ENCODE data around the gene UBXN7.
A peak's percentile ranks its signal among the peaks of the same experiment; 100 is the strongest.
"Not testable (repeated sequence)": the region's sequence is repeated elsewhere in the genome, so short reads cannot be mapped to it uniquely, and the experiment has no call there.

Gene UBXN7

DNA sequence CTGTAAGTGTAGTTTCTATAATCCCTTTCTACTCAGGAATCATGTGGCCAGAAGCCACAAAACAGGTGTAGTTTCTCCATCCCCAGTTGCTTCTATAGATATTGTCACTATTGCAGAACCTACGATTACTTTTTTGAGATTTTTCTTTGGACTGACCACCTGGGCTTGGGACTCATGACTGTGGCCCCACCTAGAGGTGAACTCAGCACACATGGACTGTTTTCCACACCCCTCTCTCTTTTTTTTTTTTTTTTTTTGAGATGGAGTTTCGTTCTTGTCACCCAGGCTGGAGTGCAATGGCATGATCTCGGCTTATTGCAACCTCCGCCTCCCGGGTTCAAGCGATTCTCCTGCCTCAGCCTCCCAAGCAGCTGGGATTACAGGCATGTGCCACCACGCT, 13.2 kb upstream of the UBXN7 start:
- not testable (repeated sequence) for H3K9me3 ChIP-seq (ENCODE audit: control insufficient read depth, low read length); H3K36me3 ChIP-seq (ENCODE audit: control insufficient read depth, insufficient read depth, low read length, severe bottlenecking); H3K4me1 ChIP-seq (ENCODE audit: control insufficient read depth, insufficient read depth, low read length); DNase-seq (ENCODE audit: low read depth); H3K9ac ChIP-seq (ENCODE audit: low read length); H3K27me3 ChIP-seq (replicated peaks; ENCODE audit: control insufficient read depth, insufficient read depth, low read length); H3K4me3 ChIP-seq (ENCODE audit: low read length)

DNA sequence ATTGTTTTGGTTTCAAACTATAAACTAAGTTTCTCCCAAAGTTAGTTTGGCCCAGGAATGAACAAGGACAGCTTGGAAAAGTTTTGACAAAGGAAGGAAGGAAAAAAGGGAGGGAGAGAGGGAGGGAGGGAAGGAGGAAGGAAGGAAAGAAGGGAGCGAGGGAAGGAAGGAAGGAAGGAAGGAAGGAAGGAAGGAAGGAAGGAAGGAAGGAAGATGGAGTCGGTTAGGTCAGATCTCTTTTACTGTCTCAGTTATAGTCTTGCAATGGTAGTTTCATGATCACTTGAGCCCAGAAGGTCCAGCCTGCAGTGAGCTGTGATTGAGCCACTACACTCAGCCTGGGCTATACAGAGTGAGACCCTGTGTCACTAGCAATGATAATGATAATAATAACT, 12.3 kb upstream of the UBXN7 start:
- H3K9me3 ChIP-seq (ENCODE audit: control insufficient read depth, low read length), result no peaks in the 10 kb centered on the region
- H3K27me3 ChIP-seq (replicated peaks; ENCODE audit: control insufficient read depth, insufficient read depth, low read length), result no peaks in the 10 kb centered on the region
- no peak for DNase-seq (ENCODE audit: low read depth)
- no peak overlapping the region for H3K4me3 ChIP-seq (ENCODE audit: low read length)
- no peak overlapping the region for H3K9ac ChIP-seq (ENCODE audit: low read length)
- peaks cover 14% of the 10 kb centered on the region for H3K4me1 ChIP-seq (ENCODE audit: control insufficient read depth, insufficient read depth, low read length)
- H3K36me3 ChIP-seq (ENCODE audit: control insufficient read depth, insufficient read depth, low read length, severe bottlenecking), result no peaks in the 10 kb centered on the region

DNA sequence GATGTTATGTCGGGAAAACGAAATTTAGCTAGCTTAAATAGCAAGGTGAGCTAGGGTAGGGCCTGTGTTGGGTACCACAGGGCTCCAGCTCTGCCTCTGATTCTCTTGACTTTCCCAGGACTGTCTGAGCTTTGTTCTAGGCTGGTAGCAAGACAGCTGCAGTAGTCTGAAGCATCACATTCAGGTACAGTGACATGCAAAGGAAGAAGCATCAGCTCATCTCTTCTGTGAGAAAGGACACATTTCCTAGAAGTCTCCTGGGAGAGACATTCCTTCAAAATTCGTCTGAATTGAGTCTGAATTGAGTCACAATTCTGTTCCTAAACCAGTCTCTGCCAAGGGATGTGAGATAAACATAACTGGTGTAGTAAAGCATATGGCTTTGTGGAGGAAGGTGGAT, 8.5 kb upstream of the UBXN7 start:
- no peak overlapping the region for H3K9ac ChIP-seq (ENCODE audit: low read length)
- no peak overlapping the region for H3K4me3 ChIP-seq (ENCODE audit: low read length)
- no peak for DNase-seq (ENCODE audit: low read depth)
- no peaks in the 10 kb centered on the region for H3K36me3 ChIP-seq (ENCODE audit: control insufficient read depth, insufficient read depth, low read length, severe bottlenecking)
- H3K27me3 ChIP-seq (replicated peaks; ENCODE audit: control insufficient read depth, insufficient read depth, low read length), result no peaks in the 10 kb centered on the region
- H3K9me3 ChIP-seq (ENCODE audit: control insufficient read depth, low read length), result no peaks in the 10 kb centered on the region
- H3K4me1 ChIP-seq (ENCODE audit: control insufficient read depth, insufficient read depth, low read length), result peaks cover 14% of the 10 kb centered on the region

GRCh38 chr3:196440041-196440537, 7.9 kb upstream of the UBXN7 start:
- Histone ChIP-seq H3K27me3 (replicated peaks; ENCODE audit: control insufficient read depth, insufficient read depth, low read length) (no peaks in the 10 kb centered on the region), H3K36me3 (ENCODE audit: control insufficient read depth, insufficient read depth, low read length, severe bottlenecking) (no peaks in the 10 kb centered on the region), H3K9me3 (ENCODE audit: control insufficient read depth, low read length) (no peaks in the 10 kb centered on the region), H3K9ac (ENCODE audit: low read length) (no peak overlapping the region), H3K4me3 (ENCODE audit: low read length) (no peak overlapping the region), H3K4me1 (ENCODE audit: control insufficient read depth, insufficient read depth, low read length) (peaks cover 14% of the 10 kb centered on the region)
- DNase-seq (ENCODE audit: low read depth), result peak; percentile 79

DNA sequence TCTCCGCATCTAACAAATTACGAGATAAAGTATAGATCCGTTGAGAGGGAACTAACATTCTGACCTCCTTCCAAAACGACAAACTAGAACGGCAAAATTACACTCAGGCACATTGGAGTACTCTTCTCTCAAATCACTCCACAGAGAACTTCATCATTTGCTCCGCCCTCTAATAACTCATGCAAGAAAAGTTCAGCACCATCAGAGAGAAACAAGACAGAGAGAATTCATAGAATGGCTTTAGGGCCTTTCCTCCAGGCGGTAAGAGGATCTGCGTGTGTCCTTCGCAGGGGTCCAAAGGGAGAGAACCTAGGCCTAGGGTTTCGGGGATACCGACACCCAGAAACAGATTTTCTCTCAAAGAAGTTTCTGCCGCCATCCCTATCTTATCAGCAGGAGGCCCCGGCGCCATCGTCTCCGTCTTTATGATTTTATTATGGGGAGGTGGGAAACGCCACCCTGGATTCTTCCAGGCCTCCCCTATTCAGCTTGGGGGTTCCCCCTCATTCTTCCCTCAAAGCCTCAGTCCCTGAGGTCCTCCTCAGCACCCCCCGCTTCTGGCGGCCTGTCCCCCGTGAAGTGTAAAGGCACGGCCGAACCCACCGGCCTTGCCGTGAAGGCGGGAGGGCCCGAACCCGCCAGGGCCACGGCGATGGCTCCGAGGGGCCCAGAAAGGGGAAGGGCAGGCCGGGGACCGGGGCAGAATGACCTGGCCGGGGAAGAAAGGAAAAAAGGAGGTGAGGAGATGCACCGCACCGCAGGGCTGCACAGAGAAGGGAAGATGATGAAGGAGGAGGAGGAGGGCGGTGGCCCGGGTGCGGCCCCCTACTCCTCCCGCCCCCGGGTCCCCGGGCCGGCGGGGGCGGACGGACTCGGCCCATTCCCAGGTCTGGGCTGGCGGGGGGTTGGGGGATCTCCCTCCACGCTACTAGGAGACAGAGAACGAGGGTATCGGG, 768 bp downstream of the UBXN7 start:
- Histone ChIP-seq H3K27me3 (replicated peaks; ENCODE audit: control insufficient read depth, insufficient read depth, low read length) (no peaks in the 10 kb centered on the region), H3K9me3 (ENCODE audit: control insufficient read depth, low read length) (no peaks in the 10 kb centered on the region), H3K4me3 (ENCODE audit: low read length) (peak overlapping the region; percentile 86), H3K36me3 (ENCODE audit: control insufficient read depth, insufficient read depth, low read length, severe bottlenecking) (no peaks in the 10 kb centered on the region), H3K9ac (ENCODE audit: low read length) (peak overlapping the region; percentile 99), H3K4me1 (ENCODE audit: control insufficient read depth, insufficient read depth, low read length) (peaks cover 6% of the 10 kb centered on the region)
- DNase-seq (ENCODE audit: low read depth), result peak; percentile 80

DNA sequence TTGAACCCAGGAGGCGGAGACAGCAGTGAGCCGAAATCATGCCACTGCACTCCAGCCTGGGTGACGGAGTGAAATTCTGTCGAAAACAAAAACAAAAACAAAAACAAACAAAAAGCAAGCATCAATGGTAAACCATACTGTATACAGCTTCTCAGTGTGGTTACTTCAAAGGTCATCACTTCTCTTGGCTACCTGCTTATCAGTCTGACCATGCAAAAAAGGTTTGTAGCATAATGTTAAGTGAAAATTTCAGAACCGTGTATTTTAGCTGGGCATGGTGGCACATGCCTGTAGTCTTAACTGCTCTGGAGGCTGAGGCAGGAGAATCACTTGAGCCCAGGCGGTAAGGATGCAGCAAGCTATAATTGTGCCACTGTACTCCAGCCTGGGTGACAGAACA, 4.2 kb downstream of the UBXN7 start:
- H3K4me1 ChIP-seq (ENCODE audit: control insufficient read depth, insufficient read depth, low read length), result peaks cover 6% of the 10 kb centered on the region
- H3K27me3 ChIP-seq (replicated peaks; ENCODE audit: control insufficient read depth, insufficient read depth, low read length), result no peaks in the 10 kb centered on the region
- no peak overlapping the region for H3K4me3 ChIP-seq (ENCODE audit: low read length)
- H3K36me3 ChIP-seq (ENCODE audit: control insufficient read depth, insufficient read depth, low read length, severe bottlenecking), result peaks cover 3% of the 10 kb centered on the region
- no peak overlapping the region for H3K9ac ChIP-seq (ENCODE audit: low read length)
- DNase-seq (ENCODE audit: low read depth), result no peak
- H3K9me3 ChIP-seq (ENCODE audit: control insufficient read depth, low read length), result no peaks in the 10 kb centered on the region

DNA sequence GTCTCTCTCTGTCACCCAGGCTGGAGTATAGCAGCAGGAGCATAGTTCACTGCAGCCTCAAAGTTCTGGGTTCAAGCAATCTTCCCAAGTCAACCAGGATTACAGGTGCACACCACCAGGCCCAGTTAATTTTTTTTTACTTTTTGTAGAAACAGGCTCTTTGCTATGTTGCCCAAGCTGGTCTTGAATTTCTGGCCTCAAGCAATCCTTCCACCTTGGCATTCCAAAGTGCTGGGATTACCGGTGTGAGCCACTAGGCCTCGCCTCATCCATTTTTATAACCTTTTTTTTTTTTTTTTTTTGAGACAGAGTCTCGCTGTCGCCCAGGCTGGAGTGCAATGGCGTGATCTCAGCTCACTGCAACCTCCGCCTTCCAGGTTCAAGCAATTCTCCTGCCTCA, 7.8 kb downstream of the UBXN7 start:
- H3K36me3 ChIP-seq (ENCODE audit: control insufficient read depth, insufficient read depth, low read length, severe bottlenecking); H3K9ac ChIP-seq (ENCODE audit: low read length); H3K9me3 ChIP-seq (ENCODE audit: control insufficient read depth, low read length): not testable (repeated sequence)

DNA sequence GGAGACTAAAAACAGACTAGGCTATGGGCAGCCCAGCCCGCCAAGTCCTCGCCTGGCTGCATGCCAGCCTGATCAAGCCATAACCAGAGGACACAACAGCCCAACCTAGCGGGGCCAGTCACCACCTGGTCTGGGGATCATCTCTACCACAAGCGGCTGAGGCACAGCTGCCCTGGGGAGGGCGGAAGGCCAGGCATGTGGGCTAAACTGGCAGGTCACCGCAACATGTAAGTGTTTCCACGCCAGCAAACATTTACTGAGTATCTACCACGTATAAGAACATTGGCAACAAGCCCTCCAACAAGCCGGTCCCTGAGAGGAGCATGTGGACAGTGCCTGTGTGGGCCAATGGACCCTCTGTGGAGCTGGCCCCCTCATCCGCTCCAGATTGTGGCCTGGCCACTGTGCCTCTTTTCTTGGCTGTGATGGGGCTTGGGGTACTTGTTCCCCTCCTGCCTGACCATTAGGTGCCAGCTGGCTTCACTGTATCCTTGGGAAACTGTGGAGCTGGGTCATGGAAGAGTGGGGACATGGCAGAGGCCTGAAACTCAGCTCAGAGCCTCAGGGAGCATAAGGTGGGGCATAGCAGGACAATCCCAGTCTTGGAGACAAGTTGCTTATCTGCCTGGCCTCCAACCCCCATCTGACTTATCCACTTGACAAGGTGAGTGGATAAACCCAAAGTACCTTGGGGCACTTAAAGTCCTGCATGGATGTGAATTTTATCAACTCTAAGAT, 9.0 kb downstream of the UBXN7 start:
- no peaks in the 10 kb centered on the region for H3K27me3 ChIP-seq (replicated peaks; ENCODE audit: control insufficient read depth, insufficient read depth, low read length)
- no peak overlapping the region for H3K4me3 ChIP-seq (ENCODE audit: low read length)
- H3K36me3 ChIP-seq (ENCODE audit: control insufficient read depth, insufficient read depth, low read length, severe bottlenecking), result peaks cover 3% of the 10 kb centered on the region
- H3K9me3 ChIP-seq (ENCODE audit: control insufficient read depth, low read length), result no peaks in the 10 kb centered on the region
- no peaks in the 10 kb centered on the region for H3K4me1 ChIP-seq (ENCODE audit: control insufficient read depth, insufficient read depth, low read length)
- no peak for DNase-seq (ENCODE audit: low read depth)
- H3K9ac ChIP-seq (ENCODE audit: low read length), result no peak overlapping the region

More for the DNA sequence above, 7.8 kb downstream of the UBXN7 start:
- H3K27me3 ChIP-seq (replicated peaks; ENCODE audit: control insufficient read depth, insufficient read depth, low read length); H3K4me3 ChIP-seq (ENCODE audit: low read length); DNase-seq (ENCODE audit: low read depth); H3K4me1 ChIP-seq (ENCODE audit: control insufficient read depth, insufficient read depth, low read length): not testable (repeated sequence)

DNA sequence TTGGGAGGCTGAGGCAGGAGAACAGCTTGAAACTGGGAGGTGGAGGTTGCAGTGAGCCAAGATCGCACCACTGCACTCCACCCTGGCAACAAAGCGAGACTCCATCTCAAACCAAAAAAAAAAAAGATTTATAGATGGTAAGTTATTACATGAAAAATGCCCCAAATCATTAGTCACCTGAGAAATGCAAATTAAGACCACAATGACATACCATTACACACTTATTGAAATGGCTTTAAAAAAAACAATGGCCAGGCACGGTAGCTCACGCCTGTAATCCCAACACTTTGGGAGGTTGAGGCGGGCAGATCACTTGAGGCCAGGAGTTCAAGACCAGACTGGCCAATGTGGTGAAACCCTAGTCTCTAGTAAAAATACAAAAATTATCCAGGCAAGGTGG, 10.6 kb downstream of the UBXN7 start:
- not testable (repeated sequence) for H3K9me3 ChIP-seq (ENCODE audit: control insufficient read depth, low read length); H3K27me3 ChIP-seq (replicated peaks; ENCODE audit: control insufficient read depth, insufficient read depth, low read length); H3K9ac ChIP-seq (ENCODE audit: low read length); DNase-seq (ENCODE audit: low read depth); H3K36me3 ChIP-seq (ENCODE audit: control insufficient read depth, insufficient read depth, low read length, severe bottlenecking); H3K4me3 ChIP-seq (ENCODE audit: low read length); H3K4me1 ChIP-seq (ENCODE audit: control insufficient read depth, insufficient read depth, low read length)

DNA sequence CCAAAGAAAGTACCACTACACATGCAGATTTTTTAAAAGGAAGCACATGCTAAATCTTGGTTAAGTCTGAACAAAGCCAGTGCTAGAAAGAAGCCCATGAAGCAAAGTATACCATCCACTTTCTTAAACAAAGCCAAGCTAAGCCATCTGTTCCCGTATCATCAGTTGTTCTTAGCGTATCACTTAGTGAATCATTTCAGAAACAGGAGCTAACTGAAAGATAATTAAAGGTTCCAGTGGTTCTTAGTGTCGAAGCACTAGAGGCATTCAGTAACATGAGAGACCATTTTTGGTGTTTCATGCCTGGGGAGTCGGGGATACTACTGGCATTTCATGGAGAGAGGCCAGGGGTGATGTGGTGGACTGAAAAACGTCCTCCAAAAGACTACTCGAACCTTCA, 12.8 kb downstream of the UBXN7 start:
- H3K4me3 ChIP-seq (ENCODE audit: low read length), result no peak overlapping the region
- no peaks in the 10 kb centered on the region for H3K36me3 ChIP-seq (ENCODE audit: control insufficient read depth, insufficient read depth, low read length, severe bottlenecking)
- H3K4me1 ChIP-seq (ENCODE audit: control insufficient read depth, insufficient read depth, low read length), result peaks cover 6% of the 10 kb centered on the region
- no peaks in the 10 kb centered on the region for H3K27me3 ChIP-seq (replicated peaks; ENCODE audit: control insufficient read depth, insufficient read depth, low read length)
- H3K9ac ChIP-seq (ENCODE audit: low read length), result no peak overlapping the region
- no peak for DNase-seq (ENCODE audit: low read depth)
- no peaks in the 10 kb centered on the region for H3K9me3 ChIP-seq (ENCODE audit: control insufficient read depth, low read length)

DNA sequence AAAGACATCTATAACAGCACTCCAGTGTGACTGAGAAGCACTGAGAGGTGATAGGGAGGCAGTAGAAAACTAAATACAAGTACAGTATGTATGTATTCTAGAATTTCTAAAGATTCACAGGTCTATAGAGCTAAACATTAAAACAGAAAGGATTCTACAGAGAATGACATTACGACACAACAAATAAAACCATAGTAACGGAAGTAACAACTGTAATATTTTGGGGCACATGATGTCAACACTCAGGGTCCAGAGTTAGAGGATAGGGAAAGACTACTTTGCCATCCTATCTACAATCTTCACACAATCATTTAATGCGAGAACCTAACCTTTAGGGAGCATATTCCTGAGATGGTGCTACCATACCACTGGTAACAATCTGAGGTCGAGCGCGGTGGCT, 13.6 kb downstream of the UBXN7 start:
- H3K36me3 ChIP-seq (ENCODE audit: control insufficient read depth, insufficient read depth, low read length, severe bottlenecking), result no peaks in the 10 kb centered on the region
- no peaks in the 10 kb centered on the region for H3K9me3 ChIP-seq (ENCODE audit: control insufficient read depth, low read length)
- no peak overlapping the region for H3K9ac ChIP-seq (ENCODE audit: low read length)
- H3K4me1 ChIP-seq (ENCODE audit: control insufficient read depth, insufficient read depth, low read length), result peaks cover 6% of the 10 kb centered on the region
- no peaks in the 10 kb centered on the region for H3K27me3 ChIP-seq (replicated peaks; ENCODE audit: control insufficient read depth, insufficient read depth, low read length)
- no peak for DNase-seq (ENCODE audit: low read depth)
- H3K4me3 ChIP-seq (ENCODE audit: low read length), result no peak overlapping the region
